GM19099 (cell line): ENCODE data around the gene SCN3B.

Experiments
- POLR2A ChIP-seq: IDR thresholded peaks from 3 replicates; pipeline ENCODE4 v1.6.1; 2011; ENCODE audit warnings: low read depth; ENCODE audit not compliant: insufficient read length; ENCODE audit errors: extremely low read depth

The SCN3B gene

GRCh38 chr11:123628936-123629683 lies 25.3 kb downstream of the SCN3B start:
- TF ChIP-seq POLR2A: no peak

GRCh38 chr11:123624974-123625373 lies 29.4 kb downstream of the SCN3B start:
- TF ChIP-seq POLR2A: no peak

- no peak for TF ChIP-seq POLR2A
Observed at GRCh38 chr11:123622576-123622975, 31.8 kb downstream of the SCN3B start.

- TF ChIP-seq POLR2A: no peak
Observed at GRCh38 chr11:123616505-123617198, 37.8 kb downstream of the SCN3B start.

GRCh38 chr11:123611698-123612097 lies 42.7 kb downstream of the SCN3B start:
- no peak for TF ChIP-seq POLR2A

GRCh38 chr11:123608945-123609344 lies 45.5 kb downstream of the SCN3B start:
- TF ChIP-seq POLR2A: no peak

GRCh38 chr11:123608371-123608770 lies 46.1 kb downstream of the SCN3B start:
- no peak for TF ChIP-seq POLR2A

- no peak for TF ChIP-seq POLR2A
Observed at GRCh38 chr11:123607781-123608180, 46.6 kb downstream of the SCN3B start.

GRCh38 chr11:123603666-123604065 lies 50.8 kb downstream of the SCN3B start:
- TF ChIP-seq POLR2A: no peak

GRCh38 chr11:123601743-123602142 lies 52.7 kb downstream of the SCN3B start:
- TF ChIP-seq POLR2A: no peak

GRCh38 chr11:123601136-123601535 lies 53.3 kb downstream of the SCN3B start:
- no peak for TF ChIP-seq POLR2A

- no peak for TF ChIP-seq POLR2A
Observed at GRCh38 chr11:123597859-123598258, 56.6 kb downstream of the SCN3B start.

GRCh38 chr11:123594921-123595320 lies 59.5 kb downstream of the SCN3B start:
- no peak for TF ChIP-seq POLR2A

- no peak for TF ChIP-seq POLR2A
Observed at GRCh38 chr11:123594188-123594901, 60.1 kb downstream of the SCN3B start.

- no peak for TF ChIP-seq POLR2A
Observed at GRCh38 chr11:123593570-123593969, 60.9 kb downstream of the SCN3B start.

- TF ChIP-seq POLR2A: no peak
Observed at GRCh38 chr11:123590296-123590912, 64.0 kb downstream of the SCN3B start.

- TF ChIP-seq POLR2A: no peak
Observed at GRCh38 chr11:123588864-123589262, 65.6 kb downstream of the SCN3B start.
